GM19099 (cell line): Measurements from ENCODE around the gene MARCKS.

Experiments used
- POLR2A ChIP-seq: IDR thresholded peaks from 3 replicates; pipeline ENCODE4 v1.6.1; 2011; ENCODE audit warnings: low read depth; ENCODE audit not compliant: insufficient read length; ENCODE audit errors: extremely low read depth

Gene MARCKS, protein sequence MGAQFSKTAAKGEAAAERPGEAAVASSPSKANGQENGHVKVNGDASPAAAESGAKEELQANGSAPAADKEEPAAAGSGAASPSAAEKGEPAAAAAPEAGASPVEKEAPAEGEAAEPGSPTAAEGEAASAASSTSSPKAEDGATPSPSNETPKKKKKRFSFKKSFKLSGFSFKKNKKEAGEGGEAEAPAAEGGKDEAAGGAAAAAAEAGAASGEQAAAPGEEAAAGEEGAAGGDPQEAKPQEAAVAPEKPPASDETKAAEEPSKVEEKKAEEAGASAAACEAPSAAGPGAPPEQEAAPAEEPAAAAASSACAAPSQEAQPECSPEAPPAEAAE

DNA sequence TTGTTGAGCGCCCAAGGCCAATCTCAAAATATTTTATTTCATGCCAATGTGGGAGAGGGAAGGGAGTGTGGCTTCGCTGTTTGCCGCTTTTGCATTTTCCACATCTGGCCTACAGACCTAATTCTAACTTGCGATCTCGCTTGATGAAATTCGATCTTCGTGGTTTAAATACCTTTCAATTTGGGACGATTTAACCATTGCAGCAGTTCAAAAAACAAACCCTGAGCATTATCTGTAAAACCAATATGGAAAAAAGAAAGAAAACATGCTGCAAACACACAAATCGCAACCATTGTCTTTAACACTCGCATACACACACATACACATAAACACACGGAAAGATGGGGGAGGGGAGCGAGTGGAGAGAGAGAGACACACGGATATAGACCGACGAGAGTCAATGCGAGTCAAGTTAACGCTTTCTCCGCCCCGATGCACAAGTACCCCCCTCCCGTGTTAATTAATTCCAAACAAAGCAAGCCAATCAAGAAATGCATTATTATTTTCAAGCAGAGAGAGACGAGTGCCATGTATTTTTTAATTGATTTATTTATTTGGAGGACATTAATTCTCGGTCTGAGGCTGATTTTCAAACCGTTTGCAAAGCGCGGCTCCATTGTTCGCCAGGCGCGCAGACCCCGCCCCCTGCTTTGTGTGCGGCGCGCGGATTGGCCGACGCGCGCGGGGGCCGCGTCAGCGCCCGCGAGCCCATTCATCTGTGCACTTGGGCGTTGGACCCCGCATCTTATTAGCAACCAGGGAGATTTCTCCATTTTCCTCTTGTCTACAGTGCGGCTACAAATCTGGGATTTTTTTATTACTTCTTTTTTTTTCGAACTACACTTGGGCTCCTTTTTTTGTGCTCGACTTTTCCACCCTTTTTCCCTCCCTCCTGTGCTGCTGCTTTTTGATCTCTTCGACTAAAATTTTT is at the start of gene MARCKS:
TSS of gene MARCKS (plus strand) at position 721 of the 931 bp plus-strand sequence. CDS start 401 bp downstream, outside the sequence.
- TF ChIP-seq POLR2A: peak; percentile 65

DNA sequence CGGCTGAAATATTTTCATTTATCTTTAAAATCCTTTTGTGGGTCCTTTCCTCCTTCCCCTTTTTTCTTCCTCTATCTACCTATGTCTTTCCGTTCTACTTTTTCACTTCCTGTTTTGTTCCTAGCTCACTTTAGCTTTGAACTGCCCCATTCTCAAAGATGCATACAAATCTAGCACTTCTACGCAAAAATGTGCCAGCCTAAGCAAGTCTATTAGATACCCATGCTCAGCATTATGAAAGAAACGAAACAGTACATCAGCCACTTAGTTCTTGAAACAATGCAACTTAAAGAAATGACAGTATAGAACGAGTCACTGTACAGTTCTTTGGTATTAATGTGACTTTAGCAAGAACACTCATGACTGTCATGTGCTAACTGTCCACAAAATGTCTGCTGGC is 47.3 kb upstream of the MARCKS start:
- no peak for TF ChIP-seq POLR2A

DNA sequence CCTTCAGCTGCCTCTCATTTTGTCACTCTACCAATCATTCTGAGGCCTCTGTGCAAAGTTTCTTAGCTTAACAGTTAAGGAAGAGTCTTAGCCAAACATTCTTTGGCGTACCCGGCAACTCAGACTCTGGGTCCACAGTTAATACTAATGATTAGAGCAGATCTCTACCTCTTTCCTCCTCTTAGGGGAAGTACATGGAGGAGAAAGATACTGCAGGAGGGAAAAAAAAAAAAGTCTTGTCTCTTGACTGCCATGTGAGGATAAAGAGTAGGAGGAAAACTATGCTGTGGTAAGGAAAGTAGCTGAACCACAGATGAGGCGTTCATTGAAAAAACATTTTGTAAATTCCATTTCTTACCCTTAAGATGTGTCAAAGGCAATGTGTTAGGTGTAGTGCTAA is 44.0 kb upstream of the MARCKS start:
- TF ChIP-seq POLR2A: no peak

DNA sequence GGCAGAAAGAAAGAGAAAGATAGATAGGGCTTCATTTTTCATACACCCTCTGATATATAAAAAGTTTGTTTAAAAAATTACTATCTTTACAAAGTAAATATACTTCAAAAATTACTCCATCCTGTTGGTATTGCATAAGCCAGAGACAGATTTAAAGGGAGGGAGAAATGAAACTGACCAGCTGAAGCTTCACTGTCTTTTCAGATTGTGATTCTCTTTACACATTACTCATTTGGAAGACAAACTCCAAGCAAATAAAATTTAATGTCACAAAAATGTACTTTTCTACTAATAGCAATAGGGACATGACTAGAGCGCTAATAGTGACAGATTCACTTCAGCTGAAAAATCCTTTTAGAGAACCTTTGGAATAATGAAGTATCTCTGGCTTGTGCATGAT is 38.6 kb upstream of the MARCKS start:
- no peak for TF ChIP-seq POLR2A

DNA sequence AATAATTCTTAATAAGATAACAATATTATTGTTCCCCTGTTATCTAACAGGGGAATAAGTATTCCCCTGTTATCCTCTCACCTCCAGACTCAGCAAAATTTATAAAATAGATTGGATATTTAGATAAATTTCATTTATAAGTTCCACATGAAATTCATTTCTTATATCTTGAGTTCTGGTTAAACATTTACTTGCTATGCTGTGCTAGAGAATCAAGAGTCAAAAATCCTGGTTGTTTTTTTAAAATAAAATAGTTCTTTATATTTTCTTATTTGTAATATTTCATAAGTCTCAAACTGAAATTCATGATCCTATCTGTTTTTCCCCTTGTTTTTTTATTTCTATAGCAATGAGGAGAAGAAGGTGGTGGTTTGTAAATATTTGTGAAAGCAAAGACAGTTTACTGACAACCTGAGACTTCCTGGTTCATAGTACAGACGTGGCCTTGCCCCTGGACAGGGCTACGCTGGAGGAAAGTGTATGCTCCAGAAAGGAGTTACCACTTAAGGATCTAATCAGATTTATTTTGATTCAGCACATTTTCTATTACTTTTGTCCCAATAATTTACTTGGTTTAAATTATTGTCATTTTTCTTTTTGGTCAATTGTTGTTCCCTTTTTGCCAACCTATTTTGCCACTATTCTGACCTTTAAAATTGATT is 37.8 kb upstream of the MARCKS start:
- TF ChIP-seq POLR2A: no peak

DNA sequence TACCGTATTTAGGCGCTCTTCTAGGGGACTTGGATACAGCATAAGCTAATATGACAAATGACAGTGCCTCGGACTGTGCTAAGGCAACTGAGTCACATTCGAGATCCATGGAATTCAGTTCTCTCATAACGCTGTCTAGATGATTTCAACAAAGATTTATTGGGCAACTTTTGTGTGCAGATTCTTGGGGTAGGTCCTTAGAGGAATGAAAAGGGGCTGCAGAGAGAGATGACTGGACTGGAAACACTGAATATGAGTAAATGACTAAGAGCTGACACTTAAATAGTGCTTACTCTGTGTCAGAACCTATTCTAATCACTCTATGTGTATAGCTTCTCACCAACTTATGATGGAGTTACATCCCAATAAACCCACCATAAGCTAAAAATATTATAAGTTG is 36.4 kb upstream of the MARCKS start:
- TF ChIP-seq POLR2A: no peak

DNA sequence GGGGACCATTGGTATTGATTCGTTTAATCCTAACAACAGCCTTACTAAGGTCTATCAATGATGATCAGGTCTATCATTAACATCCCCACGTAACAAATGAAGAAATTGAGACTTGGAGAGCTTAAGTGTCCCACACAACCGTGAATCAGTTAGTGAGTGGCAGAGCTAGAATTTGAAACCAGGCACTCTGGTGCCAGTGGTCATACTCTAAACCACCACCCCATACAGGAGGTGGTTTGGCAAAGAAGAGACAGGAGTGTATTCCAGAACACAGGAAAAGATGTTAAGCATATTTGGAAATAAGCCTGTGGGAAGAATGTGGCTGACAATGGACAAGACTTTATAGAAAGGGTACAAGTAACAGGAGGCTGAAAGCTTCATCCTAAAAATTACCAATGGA is 35.7 kb upstream of the MARCKS start:
- no peak for TF ChIP-seq POLR2A

DNA sequence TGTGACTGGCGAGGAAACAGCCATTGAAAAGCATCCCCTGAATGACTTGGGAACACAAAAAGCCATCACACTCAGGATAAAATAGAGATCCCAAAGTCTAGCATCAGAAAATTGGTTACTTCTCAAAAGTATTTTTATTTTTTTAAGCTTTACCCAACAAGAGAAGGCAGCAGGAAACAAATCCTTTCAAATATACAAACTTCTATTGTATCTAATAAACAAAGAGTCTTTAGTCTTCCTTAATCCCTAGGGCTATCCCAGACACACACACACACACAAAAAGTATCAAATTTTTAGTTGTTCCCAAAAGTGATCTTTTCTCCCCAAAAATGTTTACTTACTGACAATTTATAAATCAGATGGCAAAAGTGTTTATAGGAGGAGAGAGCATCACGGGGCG is 33.2 kb upstream of the MARCKS start:
- no peak for TF ChIP-seq POLR2A

DNA sequence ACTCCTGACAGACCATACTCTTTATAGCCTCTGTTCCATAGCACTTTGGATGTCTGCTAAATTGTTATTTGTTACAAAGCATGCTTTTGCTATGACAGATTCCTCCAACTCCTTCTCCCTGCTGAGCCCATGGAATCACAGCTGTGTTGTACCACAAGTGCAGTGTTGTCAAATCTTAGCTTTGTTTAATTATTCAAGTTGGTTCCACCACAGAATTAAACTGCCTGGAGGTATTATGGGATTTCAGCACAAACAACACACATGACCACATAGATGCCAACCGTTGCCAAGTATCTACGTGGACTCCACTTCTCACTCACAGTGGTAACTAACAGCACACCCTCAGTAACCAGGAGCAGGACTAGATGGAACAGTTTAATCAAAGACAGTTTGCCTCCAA is 32.7 kb upstream of the MARCKS start:
- TF ChIP-seq POLR2A: no peak

DNA sequence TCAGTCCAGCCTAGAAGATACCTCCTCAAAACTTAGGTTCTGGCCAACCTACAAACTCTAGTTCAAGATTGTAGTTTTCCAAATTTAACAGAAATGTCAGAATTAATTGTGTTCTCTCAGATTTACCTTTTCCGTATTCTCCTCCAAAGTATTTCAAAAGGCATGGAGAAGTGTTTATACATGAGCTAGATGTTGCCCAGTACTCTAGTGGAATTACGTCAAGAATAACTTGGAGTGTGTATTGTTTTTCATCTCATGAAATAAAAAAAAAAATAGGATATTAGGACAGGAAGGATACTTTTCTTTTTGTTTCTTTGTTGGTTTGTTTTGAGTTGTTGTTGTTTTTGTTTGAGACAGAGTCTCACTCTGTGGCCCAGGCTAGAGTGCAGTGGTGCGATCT is 32.3 kb upstream of the MARCKS start:
- TF ChIP-seq POLR2A: no peak

DNA sequence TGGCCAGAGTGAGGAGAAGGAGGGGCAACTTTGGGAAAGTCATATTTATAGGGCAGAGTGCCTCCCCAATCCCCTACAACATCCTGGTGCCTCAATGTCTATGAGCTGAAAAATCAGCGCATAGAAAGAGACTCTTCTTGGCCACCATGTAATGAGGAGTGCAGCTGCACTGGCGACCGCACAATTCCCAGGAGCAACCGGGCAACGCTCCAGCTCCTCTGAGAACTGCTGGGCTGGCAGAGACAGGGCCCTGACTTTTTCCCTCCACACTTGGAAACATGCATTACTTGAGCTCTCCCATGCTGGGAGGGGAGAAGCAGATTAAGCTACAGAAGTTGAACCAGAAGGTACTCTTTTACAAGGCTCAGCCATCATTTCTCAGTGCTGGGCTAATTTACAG is 31.4 kb upstream of the MARCKS start:
- no peak for TF ChIP-seq POLR2A

DNA sequence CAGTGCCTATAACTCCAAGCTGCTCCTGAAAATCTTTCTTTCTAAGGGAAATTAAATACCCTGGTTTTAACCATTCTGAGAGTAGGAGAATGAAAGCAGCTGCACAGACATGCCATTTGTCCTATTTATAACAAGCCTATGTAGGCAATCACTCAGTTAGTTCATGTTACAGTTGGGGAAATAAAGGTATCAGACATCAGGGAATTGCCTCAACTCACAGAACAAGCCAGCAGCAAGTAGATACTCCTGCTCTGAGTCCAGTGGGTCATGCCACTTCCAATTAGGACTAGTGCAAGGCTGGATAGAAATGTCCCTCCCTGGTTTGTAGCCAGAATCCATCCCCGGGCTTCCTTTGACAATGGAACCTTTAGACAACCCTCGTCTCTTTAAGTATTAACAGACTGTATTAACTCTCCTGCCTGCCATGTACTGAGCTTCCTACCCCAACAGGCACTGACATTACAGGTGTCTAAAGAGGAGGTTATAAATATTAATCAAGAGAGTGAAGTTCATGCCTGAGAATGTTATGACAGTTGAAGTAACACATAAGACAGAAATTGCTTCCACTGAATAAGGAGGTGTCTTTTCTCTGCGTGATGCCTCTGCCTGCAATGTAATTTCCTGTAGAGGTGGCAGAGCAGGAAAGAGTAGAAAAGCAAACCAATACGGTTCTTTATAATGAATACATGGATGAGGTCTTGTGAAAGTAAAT is 28.0 kb upstream of the MARCKS start:
- no peak for TF ChIP-seq POLR2A

DNA sequence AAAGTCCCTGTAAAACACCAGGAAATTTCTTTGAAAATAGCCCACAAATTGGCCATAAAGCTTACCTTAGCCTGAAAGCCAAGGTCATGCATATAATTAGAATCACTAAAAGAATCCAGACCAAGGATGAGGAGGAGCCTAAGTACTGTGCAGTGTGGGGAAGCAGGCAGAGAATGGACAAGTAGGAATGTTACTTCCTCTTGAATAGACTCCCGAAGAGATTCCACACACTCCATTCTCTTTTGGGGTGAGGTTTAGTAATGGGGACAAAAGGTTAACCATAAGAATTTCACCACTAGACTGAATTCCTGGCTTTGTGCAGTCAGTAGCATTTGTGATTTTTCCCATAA is 27.5 kb upstream of the MARCKS start:
- TF ChIP-seq POLR2A: no peak

DNA sequence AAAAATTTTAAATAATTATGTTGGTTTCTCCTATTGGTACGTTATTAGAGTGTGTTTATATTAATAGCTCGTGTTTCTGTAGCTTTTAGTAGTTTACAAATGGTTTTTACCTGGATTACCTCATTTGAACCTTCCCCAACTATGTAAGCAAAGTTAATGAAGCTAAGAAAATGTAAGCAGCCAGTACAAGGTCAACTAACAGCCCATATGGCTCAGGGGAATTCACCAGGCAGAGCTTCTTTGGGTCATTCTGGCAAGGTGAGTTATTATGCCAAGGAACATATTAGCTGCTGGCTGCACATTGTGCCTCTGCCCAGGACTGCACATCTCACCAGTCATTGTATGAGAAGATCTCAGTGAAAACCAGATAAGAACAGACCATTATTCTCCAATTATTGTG is 27.0 kb upstream of the MARCKS start:
- no peak for TF ChIP-seq POLR2A

DNA sequence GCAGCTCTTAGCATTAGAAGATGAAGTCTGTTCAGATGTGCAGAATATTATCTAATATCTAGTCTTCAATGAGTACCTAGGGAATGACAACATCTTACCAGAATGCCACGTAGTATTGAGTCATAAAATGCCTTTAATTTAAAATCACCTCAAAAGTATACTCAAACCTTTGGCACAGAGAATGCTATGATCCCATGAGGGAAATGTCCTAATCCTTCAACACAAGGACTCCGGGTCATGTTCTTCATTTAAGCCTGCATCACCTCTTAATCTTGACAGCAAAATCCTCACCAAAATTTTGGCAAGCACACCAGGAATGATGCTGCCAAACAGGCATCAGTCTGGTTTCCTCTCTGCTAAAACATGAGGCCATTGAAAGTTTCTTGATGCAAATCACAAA is 23.6 kb upstream of the MARCKS start:
- TF ChIP-seq POLR2A: no peak
